Vagina (tissue), 2 donors: ENCODE results near the gene MTMR1.

Experiments
- POLR2A ChIP-seq, 2 donors: fragments of 450-650 bp; IDR thresholded peaks; one replicate each; pipeline ENCODE4 v1.6.1; 2017; ENCODE audit warnings: antibody characterized with exemption in 2 of 2, mild to moderate bottlenecking in 2 of 2, moderate library complexity in 2 of 2
- POLR2AphosphoS5 ChIP-seq, 2 donors: sonication (generic); formaldehyde crosslinking; IDR thresholded peaks; one replicate each; pipeline ENCODE4 v1.9.0; 2017; ENCODE audit warnings: antibody characterized with exemption in 2 of 2, mild to moderate bottlenecking in 2 of 2, low read depth in 1 of 2; ENCODE audit not compliant: insufficient read depth in 1 of 2
- TF ChIP-seq, protein P1 (sequence below), 3 experiments: fragments of 450-650 bp in 2 of 3; fragments of 200-600 bp in 1 of 3; sonication (generic) in 1 of 3; IDR thresholded peaks; one replicate each; pipeline ENCODE4 v1.5.1; 2017 to 2019; ENCODE audit warnings: antibody characterized with exemption in 3 of 3, mild to moderate bottlenecking in 2 of 3, moderate library complexity in 2 of 3

DNA sequence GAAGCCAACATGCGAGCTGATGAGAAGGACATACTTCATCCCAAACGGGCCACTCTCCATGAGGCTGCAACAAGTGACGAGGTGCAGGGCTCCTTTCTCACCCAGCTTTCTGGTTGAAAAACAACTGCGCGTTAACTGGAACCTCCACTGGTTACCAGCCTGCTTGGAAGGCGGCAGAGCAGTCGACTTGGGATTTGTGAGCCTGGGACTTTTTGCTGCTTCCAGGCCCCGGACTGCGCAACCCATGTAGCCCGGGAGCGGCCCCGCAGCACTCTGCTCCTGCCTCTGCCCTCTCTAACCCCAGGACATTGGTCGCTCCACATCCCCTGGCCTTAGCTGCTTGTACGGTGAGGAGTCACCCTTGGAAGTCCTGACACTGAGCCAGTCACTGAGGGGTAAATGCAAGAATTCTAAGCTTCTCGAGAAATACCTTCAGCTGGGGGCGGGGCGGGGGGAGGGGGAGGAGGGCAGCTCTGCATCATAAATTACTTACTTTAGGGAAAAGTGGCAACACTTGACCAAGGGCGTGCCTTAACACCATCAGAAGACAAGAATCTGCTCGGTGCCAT is 72.7 kb downstream of the MTMR1 start:
- TF ChIP-seq, protein P1, sequence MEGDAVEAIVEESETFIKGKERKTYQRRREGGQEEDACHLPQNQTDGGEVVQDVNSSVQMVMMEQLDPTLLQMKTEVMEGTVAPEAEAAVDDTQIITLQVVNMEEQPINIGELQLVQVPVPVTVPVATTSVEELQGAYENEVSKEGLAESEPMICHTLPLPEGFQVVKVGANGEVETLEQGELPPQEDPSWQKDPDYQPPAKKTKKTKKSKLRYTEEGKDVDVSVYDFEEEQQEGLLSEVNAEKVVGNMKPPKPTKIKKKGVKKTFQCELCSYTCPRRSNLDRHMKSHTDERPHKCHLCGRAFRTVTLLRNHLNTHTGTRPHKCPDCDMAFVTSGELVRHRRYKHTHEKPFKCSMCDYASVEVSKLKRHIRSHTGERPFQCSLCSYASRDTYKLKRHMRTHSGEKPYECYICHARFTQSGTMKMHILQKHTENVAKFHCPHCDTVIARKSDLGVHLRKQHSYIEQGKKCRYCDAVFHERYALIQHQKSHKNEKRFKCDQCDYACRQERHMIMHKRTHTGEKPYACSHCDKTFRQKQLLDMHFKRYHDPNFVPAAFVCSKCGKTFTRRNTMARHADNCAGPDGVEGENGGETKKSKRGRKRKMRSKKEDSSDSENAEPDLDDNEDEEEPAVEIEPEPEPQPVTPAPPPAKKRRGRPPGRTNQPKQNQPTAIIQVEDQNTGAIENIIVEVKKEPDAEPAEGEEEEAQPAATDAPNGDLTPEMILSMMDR (IDR thresholded peaks at IDR 0.05), result no peak
- TF ChIP-seq POLR2A (IDR thresholded peaks at IDR 0.05), result no peak
- no peak for TF ChIP-seq POLR2AphosphoS5 (IDR thresholded peaks at IDR 0.05; ENCODE audit: insufficient read depth in 1 of 2, low read depth in 1 of 2)
